MCF 10A (cell line): ENCODE data around the gene NDC1. TPM values are rescaled to one million over a fixed set of nuclear protein-coding genes. Genes with fewer than 3 reads are reported as not detected.

Experiments used
- BruUV-seq: library from RNA; stranded (reverse); fragments of 400-500 nt; replicated peaks from 2 replicates; lab custom pipeline; 2021; lab: Mats Ljungman, UMichigan
- CTCF ChIA-PET: fragments of 300-600 bp; sonication (Branson Sonifier 250); formaldehyde crosslinking; extraction: SDS; loops from one replicate; lab custom pipeline; 2021; ENCODE audit warnings: antibody characterized with exemption, inconsistent platforms; lab: Yijun Ruan, JAX
- POLR2A ChIA-PET: fragments of 300-600, 350-650 bp; sonication (Branson Sonifier 250); formaldehyde crosslinking; extraction: SDS; loops from one replicate; lab custom pipeline; 2020; ENCODE audit warnings: antibody characterized with exemption, inconsistent platforms; lab: Yijun Ruan, JAX
- DNase-seq: peaks from one replicate; pipeline ENCODE4 v3.0.0-alpha.2; 2018; ENCODE audit not compliant: unreplicated experiment
- H3K27ac Mint-ChIP-seq: one replicate; pipeline ENCODE4 v1.8.0; 2022; ENCODE audit warnings: mild to moderate bottlenecking, low read depth, mixed read lengths; ENCODE audit not compliant: unreplicated experiment
- H3K27me3 Mint-ChIP-seq: one replicate; pipeline ENCODE4 v1.8.0; 2022; ENCODE audit warnings: mixed read lengths; ENCODE audit not compliant: insufficient read depth, unreplicated experiment
- H3K36me3 Mint-ChIP-seq: one replicate; pipeline ENCODE4 v1.8.0; 2022; ENCODE audit warnings: mild to moderate bottlenecking, moderate library complexity, mixed read lengths; ENCODE audit not compliant: insufficient read depth, unreplicated experiment
- H3K4me1 Mint-ChIP-seq: one replicate; pipeline ENCODE4 v1.8.0; 2022; ENCODE audit warnings: mixed read lengths; ENCODE audit not compliant: insufficient read depth, unreplicated experiment
- H3K4me3 Mint-ChIP-seq: one replicate; pipeline ENCODE4 v1.8.0; 2022; ENCODE audit warnings: mild to moderate bottlenecking, moderate library complexity, mixed read lengths; ENCODE audit not compliant: unreplicated experiment
- H3K9me3 Mint-ChIP-seq: one replicate; pipeline ENCODE4 v1.8.0; 2022; ENCODE audit warnings: mixed read lengths; ENCODE audit not compliant: unreplicated experiment
- intact Hi-C: fragments of 100-400 bp; cut with micrococcal nuclease; formaldehyde crosslinking; loops from 2 replicates; pipeline ENCODE4 v1.14.1; 2022
- total RNA-seq: library from RNA; stranded (reverse); gene quantifications from 2 replicates; pipeline ENCODE4 v1.2.3, GENCODE V29; 2022
- TF ChIP-seq, protein P1 (sequence below): fragments of 200-600 bp; IDR thresholded peaks from one replicate; pipeline ENCODE4 v1.8.0; 2022; ENCODE audit warnings: antibody characterized with exemption, mild to moderate bottlenecking; ENCODE audit not compliant: unreplicated experiment

The NDC1 gene
- total RNA-seq, 1 experiment from 2014 or later, result 18.7 TPM

DNA sequence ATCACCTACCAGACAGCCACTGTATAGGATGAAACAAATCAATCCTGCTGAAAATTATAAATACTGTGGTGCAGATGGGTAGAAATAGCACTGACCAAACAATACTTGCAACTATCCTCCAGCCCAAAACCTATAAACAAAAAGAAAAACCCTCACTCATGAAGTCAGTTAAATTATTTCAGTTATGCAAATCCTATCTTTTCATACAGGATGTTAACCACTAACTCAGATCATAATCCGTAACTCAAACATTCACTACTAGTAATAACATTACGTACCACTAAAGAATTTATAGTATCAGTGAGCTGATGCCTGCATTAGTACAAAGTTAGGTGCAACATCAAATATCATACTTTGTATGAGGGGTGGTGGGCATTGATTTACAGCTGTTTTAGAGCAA, 2.6 kb downstream of the NDC1 start:
- Mint-ChIP-seq H3K27ac (no peak overlapping the region), H3K36me3 (no peaks in the 10 kb centered on the region), H3K4me1 (peaks cover 10% of the 10 kb centered on the region), H3K9me3 (no peaks in the 10 kb centered on the region), H3K4me3 (no peak overlapping the region), H3K27me3 (no peaks in the 10 kb centered on the region)
- TF ChIP-seq, protein P1, sequence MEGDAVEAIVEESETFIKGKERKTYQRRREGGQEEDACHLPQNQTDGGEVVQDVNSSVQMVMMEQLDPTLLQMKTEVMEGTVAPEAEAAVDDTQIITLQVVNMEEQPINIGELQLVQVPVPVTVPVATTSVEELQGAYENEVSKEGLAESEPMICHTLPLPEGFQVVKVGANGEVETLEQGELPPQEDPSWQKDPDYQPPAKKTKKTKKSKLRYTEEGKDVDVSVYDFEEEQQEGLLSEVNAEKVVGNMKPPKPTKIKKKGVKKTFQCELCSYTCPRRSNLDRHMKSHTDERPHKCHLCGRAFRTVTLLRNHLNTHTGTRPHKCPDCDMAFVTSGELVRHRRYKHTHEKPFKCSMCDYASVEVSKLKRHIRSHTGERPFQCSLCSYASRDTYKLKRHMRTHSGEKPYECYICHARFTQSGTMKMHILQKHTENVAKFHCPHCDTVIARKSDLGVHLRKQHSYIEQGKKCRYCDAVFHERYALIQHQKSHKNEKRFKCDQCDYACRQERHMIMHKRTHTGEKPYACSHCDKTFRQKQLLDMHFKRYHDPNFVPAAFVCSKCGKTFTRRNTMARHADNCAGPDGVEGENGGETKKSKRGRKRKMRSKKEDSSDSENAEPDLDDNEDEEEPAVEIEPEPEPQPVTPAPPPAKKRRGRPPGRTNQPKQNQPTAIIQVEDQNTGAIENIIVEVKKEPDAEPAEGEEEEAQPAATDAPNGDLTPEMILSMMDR, result no peak
- no peak for DNase-seq
- no TSS peak for BruUV-seq
- POLR2A ChIA-PET, result interaction anchor here (0.7 to 1.1 kb wide), 2 partner anchors 110 to 245 kb away, joined by 4 to 5 read pairs; partner anchors contain the start of gene IFT25
- intact Hi-C loops, result no loop called here
- CTCF ChIA-PET, result interaction anchor here (1.5 kb wide), 1 partner anchor 25 kb away, joined by 6 read pairs; no protein-coding TSS in a partner anchor

DNA sequence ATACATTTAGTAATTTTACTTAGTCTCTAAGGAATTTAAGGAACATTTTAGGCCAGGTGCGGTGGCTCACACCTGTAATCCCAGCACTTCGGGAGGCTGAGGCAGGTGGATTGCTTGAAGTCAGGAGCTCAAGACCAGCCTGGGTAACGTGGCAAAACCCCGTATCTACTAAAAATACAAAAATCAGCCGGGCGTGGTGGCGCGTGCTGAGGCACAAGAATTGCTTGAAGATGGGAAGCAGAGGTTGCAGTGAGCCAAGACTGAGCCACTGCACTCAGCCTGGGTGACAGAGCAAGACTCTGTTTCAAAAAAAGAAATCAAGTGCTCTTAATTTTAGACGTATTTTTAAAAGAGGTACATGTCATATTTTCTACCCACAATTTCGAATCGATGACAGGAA, 3.3 kb downstream of the NDC1 start:
- CTCF ChIA-PET, result no interaction called here
- no peak overlapping the region for H3K27ac Mint-ChIP-seq
- TF ChIP-seq, protein P1, result no peak
- intact Hi-C loops, result no loop called here
- no peak overlapping the region for H3K4me3 Mint-ChIP-seq
- peaks cover 5% of the 10 kb centered on the region for H3K36me3 Mint-ChIP-seq
- BruUV-seq, result no TSS peak
- H3K27me3 Mint-ChIP-seq, result no peaks in the 10 kb centered on the region
- H3K4me1 Mint-ChIP-seq, result peaks cover 10% of the 10 kb centered on the region
- no peaks in the 10 kb centered on the region for H3K9me3 Mint-ChIP-seq
- DNase-seq, result no peak
- POLR2A ChIA-PET, result interaction anchor here (0.5 to 1.1 kb wide), 5 partner anchors 27 to 1675 kb away, joined by 3 to 5 read pairs (median 3); partner anchors contain the start of genes IFT25 and TCEANC2

DNA sequence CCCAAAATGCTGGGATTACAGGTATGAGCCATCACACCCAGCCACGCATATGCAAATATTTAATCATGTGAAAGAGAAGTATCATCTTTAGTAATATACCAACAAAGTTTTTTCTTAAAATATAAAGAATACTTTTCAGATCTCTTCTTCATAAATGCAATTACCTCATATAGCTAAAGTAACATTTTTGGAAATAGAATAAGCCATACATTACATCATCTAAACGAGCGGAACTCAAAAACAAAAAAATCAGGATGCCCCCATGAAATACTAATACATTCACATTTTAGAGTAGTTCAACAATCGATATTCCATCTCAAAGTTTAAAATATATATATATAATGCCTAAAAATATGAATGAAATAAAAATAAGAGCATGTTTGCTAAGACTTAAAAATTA, 4.7 kb downstream of the NDC1 start:
- no peak overlapping the region for H3K4me3 Mint-ChIP-seq
- intact Hi-C loops, result no loop called here
- H3K27ac Mint-ChIP-seq, result no peak overlapping the region
- ChIA-PET CTCF (interaction anchor here (1.7 kb wide), 1 partner anchor 27 kb away, joined by 5 read pairs; no protein-coding TSS in a partner anchor), POLR2A (no interaction called here)
- peaks cover 9% of the 10 kb centered on the region for H3K36me3 Mint-ChIP-seq
- BruUV-seq, result no TSS peak
- DNase-seq, result no peak
- peaks cover 10% of the 10 kb centered on the region for H3K4me1 Mint-ChIP-seq
- H3K9me3 Mint-ChIP-seq, result no peaks in the 10 kb centered on the region
- TF ChIP-seq, protein P1, result no peak
- no peaks in the 10 kb centered on the region for H3K27me3 Mint-ChIP-seq

DNA sequence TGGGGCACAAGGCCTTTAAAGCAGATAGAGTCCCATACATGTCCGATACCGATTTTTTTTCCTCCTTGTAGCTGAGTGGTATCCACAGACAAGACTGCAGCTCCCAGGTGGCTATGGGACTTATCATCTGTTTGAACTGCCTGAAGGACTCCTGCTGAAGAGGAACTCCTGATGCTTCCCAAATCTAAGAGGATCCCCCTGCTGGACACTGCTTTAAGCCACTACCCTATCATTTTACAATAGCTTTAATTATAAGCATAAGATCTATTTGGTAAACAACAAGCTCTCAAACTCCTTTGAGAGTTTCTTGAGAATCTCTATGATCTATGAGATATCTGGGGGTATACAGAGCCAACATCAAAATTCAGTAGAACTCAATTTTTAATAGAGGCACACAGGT, 11.7 kb downstream of the NDC1 start:
- Mint-ChIP-seq H3K4me3 (no peak overlapping the region), H3K27ac (no peak overlapping the region), H3K27me3 (no peaks in the 10 kb centered on the region), H3K9me3 (no peaks in the 10 kb centered on the region), H3K4me1 (no peaks in the 10 kb centered on the region), H3K36me3 (peaks cover 34% of the 10 kb centered on the region)
- ChIA-PET CTCF (interaction anchor here (0.6 to 1.7 kb wide), 4 partner anchors 12 to 1315 kb away, joined by 3 to 5 read pairs (median 3); no protein-coding TSS in a partner anchor), POLR2A (interaction anchor here (1.3 kb wide), 1 partner anchor 11 kb away, joined by 4 read pairs; no protein-coding TSS in a partner anchor)
- no TSS peak for BruUV-seq
- DNase-seq, result peak; percentile 5
- TF ChIP-seq, protein P1, result no peak
- intact Hi-C loops, result no loop called here
